Lung (tissue), 12 donors: ENCODE results near the gene GNS. TPM values are rescaled to one million over a fixed set of nuclear protein-coding genes. Genes with fewer than 3 reads are reported as not detected.

Source experiments
- ATAC-seq: fragments of 200-7000 bp; cut with Tn5 transposase; one replicate; pipeline ENCODE4 v1.9.1; 2020; ENCODE audit warnings: moderate number of reproducible peaks; ENCODE audit not compliant: insufficient read depth, low FRiP score
- DNase-seq, 3 donors: peaks; one replicate each; pipeline ENCODE4 v3.0.0-alpha.2; 2013 to 2017
- H3K27ac ChIP-seq, 2 donors: one replicate each; pipeline ENCODE4 v1.5.1; 2013; ENCODE audit warnings: mild to moderate bottlenecking in 2 of 2, moderate library complexity in 2 of 2, control low read depth in 1 of 2, inconsistent platforms in 1 of 2, low read depth in 1 of 2, low read length in 1 of 2
- H3K27me3 ChIP-seq, 3 donors: one replicate each; pipeline ENCODE4 v1.5.1; 2013; ENCODE audit warnings: low read length in 2 of 3; ENCODE audit not compliant: control insufficient read depth in 3 of 3, insufficient read depth in 3 of 3
- H3K36me3 ChIP-seq, 4 donors: one replicate each; pipeline ENCODE4 v1.5.1; 2013; ENCODE audit warnings: low read length in 4 of 4, mild to moderate bottlenecking in 1 of 4, moderate library complexity in 1 of 4; ENCODE audit not compliant: control insufficient read depth in 4 of 4, insufficient read depth in 4 of 4
- H3K4me1 ChIP-seq, 5 donors: one replicate each; pipeline ENCODE4 v1.5.1; 2013; ENCODE audit warnings: low read length in 5 of 5, mild to moderate bottlenecking in 2 of 5, moderate library complexity in 1 of 5; ENCODE audit not compliant: control insufficient read depth in 5 of 5, insufficient read depth in 5 of 5
- H3K4me3 ChIP-seq: one replicate; pipeline ENCODE4 v1.5.1; 2013; ENCODE audit warnings: mild to moderate bottlenecking, control low read depth, moderate library complexity
- H3K9ac ChIP-seq, 2 donors: one replicate each; pipeline ENCODE4 v1.5.1; 2013; ENCODE audit warnings: low read length in 2 of 2, control low read depth in 1 of 2; ENCODE audit not compliant: insufficient read depth in 1 of 2
- H3K9me3 ChIP-seq, 4 donors: one replicate each; pipeline ENCODE4 v1.5.1; 2013; ENCODE audit warnings: low read length in 3 of 4, mild to moderate bottlenecking in 1 of 4, moderate library complexity in 1 of 4; ENCODE audit not compliant: control insufficient read depth in 4 of 4, insufficient read depth in 3 of 4
- CTCF ChIP-seq: IDR thresholded peaks from 2 replicates; pipeline ENCODE4 v1.5.1; 2012; ENCODE audit warnings: mild to moderate bottlenecking; ENCODE audit errors: control extremely low read depth, extremely low read depth
- WGBS, 2 donors: extraction: QIAGEN DNeasy Blood & Tissue Kit; methylation state at CpG; one replicate each; pipeline ENCODE4 v1.1.7; 2013; 5-methylcytosine and 5-hydroxymethylcytosine counted together
- polyA plus RNA-seq, 2 donors: library from polyadenylated mRNA; stranded (reverse); fragments of 200-250 nt; gene quantifications; one replicate each; pipeline ENCODE4 v1.2.1, GENCODE V29; 2013
- total RNA-seq, 2 donors: library from RNA; depleted of rRNA in 1 of 2; stranded (reverse); fragments of >200 nt in 1 of 2; gene quantifications; one replicate each; pipeline ENCODE4 v1.2.1, GENCODE V29; 2014 to 2021
- donor health status: control.
- donor health status: control.
- donor health status: Bipolar disorder and iron deficiency.
- donor health status: healthy.
- donor health status: DM: yes; HTN: yes; CAD: no.

The GNS gene
- total and polyA plus RNA-seq, 4 donors = 27.6 to 149 (median 139) TPM

- Histone ChIP-seq H3K27ac (peak overlapping the region; percentile 66 to 92), H3K4me3 (no peak overlapping the region), H3K9me3 (no peaks in the 10 kb centered on the region), H3K36me3 (no peaks in the 10 kb centered on the region), H3K27me3 (no peaks in the 10 kb centered on the region), H3K9ac (no peak overlapping the region), H3K4me1 (peaks cover 12 to 55% (median 36%) of the 10 kb centered on the region in 5 donors)
- ATAC-seq (no peak), DNase-seq (peak in 1 of 3 donors; percentile 35)
- WGBS, 2 donors = 47 to 61% methylated on average over 3 of the region's 3 CpGs
- no peak for TF ChIP-seq CTCF
These were observed 83.4 kb downstream of the GNS start for GRCh38 chr12:64675795-64676194.

- H3K27me3 ChIP-seq = no peaks in the 10 kb centered on the region
- peak overlapping the region; percentile 58 to 68 for H3K27ac ChIP-seq
- H3K4me3 ChIP-seq = no peak overlapping the region
- WGBS, 2 donors = 84 to 85% methylated on average over 10 of the region's 10 CpGs
- H3K9me3 ChIP-seq = no peaks in the 10 kb centered on the region
- no peak overlapping the region for H3K9ac ChIP-seq
- peaks cover 15 to 55% (median 40%) of the 10 kb centered on the region in 5 donors for H3K4me1 ChIP-seq
- ATAC-seq (no peak), DNase-seq (no peak)
- no peak for TF ChIP-seq CTCF
- H3K36me3 ChIP-seq = no peaks in the 10 kb centered on the region
These were observed 84.8 kb downstream of the GNS start for GRCh38 chr12:64674367-64674922.

GRCh38 chr12:64673490-64674169 lies 85.6 kb downstream of the GNS start:
- H3K4me1 ChIP-seq = peaks cover 19 to 62% (median 43%) of the 10 kb centered on the region in 5 donors
- H3K27ac ChIP-seq = peak overlapping the region; percentile 45 to 58
- TF ChIP-seq CTCF = no peak
- DNase-seq (peak; percentile 36 to 70 (median 54)), ATAC-seq (no peak)
- no peaks in the 10 kb centered on the region for H3K27me3 ChIP-seq
- H3K4me3 ChIP-seq = no peak overlapping the region
- no peaks in the 10 kb centered on the region for H3K36me3 ChIP-seq
- H3K9ac ChIP-seq = peak overlapping the region in 1 of 2 donors; percentile 5
- H3K9me3 ChIP-seq = no peaks in the 10 kb centered on the region
- WGBS, 2 donors = 72 to 75% methylated on average over 9 of the region's 9 CpGs
